ENCODE measurements around the gene UBR1.

UBR1 gene

DNA sequence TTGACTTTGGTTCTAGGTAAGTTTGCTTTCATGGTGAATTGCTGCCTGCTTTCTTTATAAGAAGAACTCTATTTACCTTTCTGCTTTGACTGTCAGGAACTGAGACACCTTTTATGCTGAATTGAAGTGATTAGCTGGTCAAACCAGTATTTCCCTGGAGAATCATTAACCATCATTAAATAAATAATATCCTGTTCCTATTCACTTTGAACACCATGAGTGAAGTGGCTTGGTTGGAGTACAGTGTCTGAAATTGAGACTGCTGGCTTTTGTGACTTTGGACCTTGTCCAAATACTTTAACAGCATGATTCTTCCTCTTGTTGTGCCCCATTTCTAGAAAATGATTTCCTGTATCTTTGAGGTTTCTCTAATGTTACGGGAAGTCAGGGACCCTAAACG is 21.9 kb upstream of the UBR1 start:
- no peak overlapping the region for H3K4me3 ChIP-seq (ENCODE audit: low read depth, low read length)
- no peak for DNase-seq (ENCODE audit: low read depth)
- TF ChIP-seq, protein P1, sequence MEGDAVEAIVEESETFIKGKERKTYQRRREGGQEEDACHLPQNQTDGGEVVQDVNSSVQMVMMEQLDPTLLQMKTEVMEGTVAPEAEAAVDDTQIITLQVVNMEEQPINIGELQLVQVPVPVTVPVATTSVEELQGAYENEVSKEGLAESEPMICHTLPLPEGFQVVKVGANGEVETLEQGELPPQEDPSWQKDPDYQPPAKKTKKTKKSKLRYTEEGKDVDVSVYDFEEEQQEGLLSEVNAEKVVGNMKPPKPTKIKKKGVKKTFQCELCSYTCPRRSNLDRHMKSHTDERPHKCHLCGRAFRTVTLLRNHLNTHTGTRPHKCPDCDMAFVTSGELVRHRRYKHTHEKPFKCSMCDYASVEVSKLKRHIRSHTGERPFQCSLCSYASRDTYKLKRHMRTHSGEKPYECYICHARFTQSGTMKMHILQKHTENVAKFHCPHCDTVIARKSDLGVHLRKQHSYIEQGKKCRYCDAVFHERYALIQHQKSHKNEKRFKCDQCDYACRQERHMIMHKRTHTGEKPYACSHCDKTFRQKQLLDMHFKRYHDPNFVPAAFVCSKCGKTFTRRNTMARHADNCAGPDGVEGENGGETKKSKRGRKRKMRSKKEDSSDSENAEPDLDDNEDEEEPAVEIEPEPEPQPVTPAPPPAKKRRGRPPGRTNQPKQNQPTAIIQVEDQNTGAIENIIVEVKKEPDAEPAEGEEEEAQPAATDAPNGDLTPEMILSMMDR (IDR thresholded peaks at IDR 0.05; ENCODE audit: low read depth, low read length, missing control alignments): no peak
- in situ Hi-C loops (cut with HindIII; ENCODE audit: low sequenced_read_pairs): no loop called here

- H3K4me3 ChIP-seq (ENCODE audit: low read depth, low read length): no peak overlapping the region
- no peak for DNase-seq (ENCODE audit: low read depth)
- in situ Hi-C loops (cut with HindIII; ENCODE audit: low sequenced_read_pairs): no loop called here
- TF ChIP-seq, protein P1 (IDR thresholded peaks at IDR 0.05; ENCODE audit: low read depth, low read length, missing control alignments): no peak
Observed at GRCh38 chr15:43126356-43126755, 20.5 kb upstream of the UBR1 start.

GRCh38 chr15:43125100-43125661 is 19.3 kb upstream of the UBR1 start:
- no peak overlapping the region for H3K4me3 ChIP-seq (ENCODE audit: low read depth, low read length)
- in situ Hi-C loops (cut with HindIII; ENCODE audit: low sequenced_read_pairs): no loop called here
- DNase-seq (ENCODE audit: low read depth): no peak
- TF ChIP-seq, protein P1 (IDR thresholded peaks at IDR 0.05; ENCODE audit: low read depth, low read length, missing control alignments): no peak

DNA sequence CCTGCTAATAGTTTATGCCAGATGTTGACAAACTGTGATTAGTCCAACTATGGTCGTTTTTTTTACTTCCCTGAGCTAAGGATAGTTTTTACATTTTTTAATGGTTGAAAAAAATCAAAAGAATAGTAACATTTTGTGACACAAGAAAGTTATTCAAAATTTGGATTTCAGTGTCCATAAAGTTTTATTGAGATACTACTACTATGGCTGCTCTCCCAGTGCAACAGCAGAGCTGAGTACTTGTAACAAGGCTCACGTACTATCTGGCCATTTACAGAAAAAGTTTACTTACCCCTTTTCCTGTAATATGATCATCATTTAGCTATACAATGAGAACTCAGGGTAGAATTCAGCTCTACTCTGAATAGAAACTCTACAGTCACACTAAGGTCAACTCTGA is 16.0 kb upstream of the UBR1 start:
- in situ Hi-C loops (cut with HindIII; ENCODE audit: low sequenced_read_pairs): no loop called here
- no peak overlapping the region for H3K4me3 ChIP-seq (ENCODE audit: low read depth, low read length)
- TF ChIP-seq, protein P1 (IDR thresholded peaks at IDR 0.05; ENCODE audit: low read depth, low read length, missing control alignments): no peak
- no peak for DNase-seq (ENCODE audit: low read depth)

GRCh38 chr15:43118829-43119228 is 13.0 kb upstream of the UBR1 start:
- in situ Hi-C loops (cut with HindIII; ENCODE audit: low sequenced_read_pairs): no loop called here
- DNase-seq (ENCODE audit: low read depth): no peak
- TF ChIP-seq, protein P1 (IDR thresholded peaks at IDR 0.05; ENCODE audit: low read depth, low read length, missing control alignments): no peak

GRCh38 chr15:43118286-43118685 is 12.4 kb upstream of the UBR1 start:
- DNase-seq (ENCODE audit: low read depth): no peak
- in situ Hi-C loops (cut with HindIII; ENCODE audit: low sequenced_read_pairs): no loop called here
- H3K4me3 ChIP-seq (ENCODE audit: low read depth, low read length): no peak overlapping the region

More at GRCh38 chr15:43118829-43119228, 13.0 kb upstream of the UBR1 start:
- H3K4me3 ChIP-seq (ENCODE audit: low read depth, low read length): no peak overlapping the region

More at GRCh38 chr15:43118286-43118685, 12.4 kb upstream of the UBR1 start:
- TF ChIP-seq, protein P1 (IDR thresholded peaks at IDR 0.05; ENCODE audit: low read depth, low read length, missing control alignments): no peak
